Measurements from ENCODE around the gene PTCH1. TPM values are rescaled to one million over a fixed set of nuclear protein-coding genes. Genes with fewer than 3 reads are reported as not detected.

Gene PTCH1
- total RNA-seq, 1 donor from 2014 or later, result 33.3 TPM

GRCh38 chr9:95552814-95553546 is 36.2 kb upstream of the PTCH1 start:
- peak; percentile 63 to 67 for ATAC-seq
- TF ChIP-seq CTCF (IDR thresholded peaks at IDR 0.05), result no peak
- Histone ChIP-seq H3K36me3 (no peaks in the 10 kb centered on the region), H3K27ac (no peak overlapping the region), H3K9me3 (no peaks in the 10 kb centered on the region), H3K4me3 (peak overlapping the region; percentile 29), H3K27me3 (ENCODE audit: low read depth) (peaks cover 11% of the 10 kb centered on the region), H3K4me1 (no peaks in the 10 kb centered on the region)
- intact Hi-C loops (cut with DNase I), result no loop called here
- no peak for DNase-seq

- DNase-seq (no peak), ATAC-seq (no peak)
- intact Hi-C loops (cut with DNase I), result no loop called here
- TF ChIP-seq CTCF (IDR thresholded peaks at IDR 0.05), result no peak
- H3K4me3 ChIP-seq, result no peak overlapping the region
- H3K4me1 ChIP-seq, result no peaks in the 10 kb centered on the region
- H3K36me3 ChIP-seq, result no peaks in the 10 kb centered on the region
- H3K27ac ChIP-seq, result no peak overlapping the region
- peaks cover 11% of the 10 kb centered on the region for H3K27me3 ChIP-seq (ENCODE audit: low read depth)
- no peaks in the 10 kb centered on the region for H3K9me3 ChIP-seq
Measured at GRCh38 chr9:95552255-95552654, 35.5 kb upstream of the PTCH1 start.

GRCh38 chr9:95551406-95551805 is 34.6 kb upstream of the PTCH1 start:
- Histone ChIP-seq H3K9me3 (no peaks in the 10 kb centered on the region), H3K36me3 (no peaks in the 10 kb centered on the region), H3K27me3 (ENCODE audit: low read depth) (peaks cover 11% of the 10 kb centered on the region), H3K4me1 (no peaks in the 10 kb centered on the region), H3K4me3 (no peak overlapping the region), H3K27ac (no peak overlapping the region)
- intact Hi-C loops (cut with DNase I), result no loop called here
- DNase-seq (no peak), ATAC-seq (no peak)
- no peak for TF ChIP-seq CTCF (IDR thresholded peaks at IDR 0.05)

GRCh38 chr9:95545831-95546567 is 29.2 kb upstream of the PTCH1 start:
- no peaks in the 10 kb centered on the region for H3K9me3 ChIP-seq
- no peaks in the 10 kb centered on the region for H3K27me3 ChIP-seq (ENCODE audit: low read depth)
- DNase-seq (no peak), ATAC-seq (no peak)
- H3K4me1 ChIP-seq, result no peaks in the 10 kb centered on the region
- no peak overlapping the region for H3K27ac ChIP-seq
- no peak overlapping the region for H3K4me3 ChIP-seq
- TF ChIP-seq CTCF (IDR thresholded peaks at IDR 0.05), result no peak
- intact Hi-C loops (cut with DNase I), result no loop called here
- H3K36me3 ChIP-seq, result no peaks in the 10 kb centered on the region

- no peak for ATAC-seq
- H3K4me3 ChIP-seq, result no peak overlapping the region
- no peaks in the 10 kb centered on the region for H3K27me3 ChIP-seq (ENCODE audit: low read depth)
- no peaks in the 10 kb centered on the region for H3K9me3 ChIP-seq
- TF ChIP-seq CTCF (IDR thresholded peaks at IDR 0.05), result no peak
- intact Hi-C loops (cut with DNase I), result no loop called here
- no peaks in the 10 kb centered on the region for H3K36me3 ChIP-seq
- no peak overlapping the region for H3K27ac ChIP-seq
- DNase-seq, result no peak
- no peaks in the 10 kb centered on the region for H3K4me1 ChIP-seq
Measured at GRCh38 chr9:95533996-95534680, 17.4 kb upstream of the PTCH1 start.
